H9 (cell line): ENCODE measurements around the gene MTG1. TPM values are rescaled to one million over a fixed set of nuclear protein-coding genes. Genes with fewer than 3 reads are reported as not detected.
"Not testable (repeated sequence)": the region's sequence is repeated elsewhere in the genome, so short reads cannot be mapped to it uniquely, and the experiment has no call there.

ENCODE experiments used
- DNase-seq: peaks from one replicate; pipeline ENCODE4 v3.0.0-alpha.2; 2017
- H2AFZ ChIP-seq: one replicate; pipeline ENCODE4 v1.6.1; 2013; ENCODE audit warnings: mild to moderate bottlenecking, low read length, control low read depth, moderate library complexity
- H2AK5ac ChIP-seq: 2 replicates; pipeline ENCODE4 v1.6.1; 2013; ENCODE audit warnings: low read length, control low read depth, mixed read lengths; ENCODE audit not compliant: insufficient read length
- H2BK120ac ChIP-seq: one replicate; pipeline ENCODE4 v1.6.1; 2013; ENCODE audit warnings: low read depth, mild to moderate bottlenecking, low read length, control low read depth, inconsistent platforms; ENCODE audit not compliant: poor library complexity, severe bottlenecking
- H2BK12ac ChIP-seq: 2 replicates; pipeline ENCODE4 v1.6.1; 2013; ENCODE audit warnings: low read length, control low read depth, mixed read lengths, low read depth; ENCODE audit not compliant: insufficient read length
- H2BK15ac ChIP-seq: 2 replicates; pipeline ENCODE4 v1.6.1; 2013; ENCODE audit warnings: low read depth, low read length, control low read depth
- H2BK20ac ChIP-seq: one replicate; pipeline ENCODE4 v1.6.1; 2013; ENCODE audit warnings: low read depth, mild to moderate bottlenecking, low read length, control low read depth, inconsistent platforms; ENCODE audit not compliant: poor library complexity, severe bottlenecking
- H2BK5ac ChIP-seq: 2 replicates; pipeline ENCODE4 v1.6.1; 2013; ENCODE audit warnings: low read length, control low read depth, mixed read lengths; ENCODE audit not compliant: insufficient read length
- H3K14ac ChIP-seq: 2 replicates; pipeline ENCODE4 v1.6.1; 2013; ENCODE audit warnings: low read length, control low read depth; ENCODE audit not compliant: insufficient read depth
- H3K18ac ChIP-seq: 2 replicates; pipeline ENCODE4 v1.6.1; 2013; ENCODE audit warnings: low read depth, mild to moderate bottlenecking, mixed read lengths, low read length, control low read depth; ENCODE audit not compliant: insufficient read length
- H3K23ac ChIP-seq: 2 replicates; pipeline ENCODE4 v1.6.1; 2013; ENCODE audit warnings: low read length, control low read depth, mixed read lengths, low read depth; ENCODE audit not compliant: insufficient read length
- H3K23me2 ChIP-seq: 2 replicates; pipeline ENCODE4 v1.6.1; 2013; ENCODE audit warnings: low read depth, mild to moderate bottlenecking, mixed read lengths, low read length, control low read depth; ENCODE audit not compliant: insufficient read length, poor library complexity, severe bottlenecking
- H3K27ac ChIP-seq: 2 replicates; pipeline ENCODE4 v1.5.1; 2013; ENCODE audit warnings: low read length, control low read depth, mixed read lengths, low read depth; ENCODE audit not compliant: insufficient read length
- H3K27me3 ChIP-seq: 2 replicates; pipeline ENCODE4 v1.6.1; 2013; ENCODE audit warnings: low read length, control low read depth, inconsistent platforms; ENCODE audit not compliant: insufficient read depth
- H3K4ac ChIP-seq: 2 replicates; pipeline ENCODE4 v1.6.1; 2013; ENCODE audit warnings: low read depth, mild to moderate bottlenecking, control low read depth, inconsistent platforms, low read length, moderate library complexity
- H3K4me1 ChIP-seq: 2 replicates; pipeline ENCODE4 v1.6.1; 2013; ENCODE audit warnings: low read length, control low read depth, inconsistent platforms; ENCODE audit not compliant: insufficient read depth
- H3K4me2 ChIP-seq: 2 replicates; pipeline ENCODE4 v1.6.1; 2013; ENCODE audit warnings: low read length, control low read depth, mixed read lengths; ENCODE audit not compliant: insufficient read length, insufficient read depth
- H3K56ac ChIP-seq: 2 replicates; pipeline ENCODE4 v1.6.1; 2013; ENCODE audit warnings: low read depth, mild to moderate bottlenecking, mixed read lengths, low read length, control low read depth; ENCODE audit not compliant: insufficient read length
- H3K79me1 ChIP-seq: 2 replicates; pipeline ENCODE4 v1.6.1; 2013; ENCODE audit warnings: low read depth, mild to moderate bottlenecking, moderate library complexity, low read length, control low read depth, inconsistent platforms; ENCODE audit not compliant: insufficient read depth, poor library complexity, severe bottlenecking
- H3K79me2 ChIP-seq: 2 replicates; pipeline ENCODE4 v1.6.1; 2013; ENCODE audit warnings: low read length, control low read depth, inconsistent platforms; ENCODE audit not compliant: insufficient read depth
- H3K9ac ChIP-seq: 2 replicates; pipeline ENCODE4 v1.6.1; 2013; ENCODE audit warnings: low read length, control low read depth, mixed read lengths; ENCODE audit not compliant: insufficient read length; ENCODE audit errors: extremely low read depth
- H3K9me3 ChIP-seq: one replicate; pipeline ENCODE4 v1.6.1; 2013; ENCODE audit warnings: low read depth, low read length, inconsistent platforms; ENCODE audit not compliant: control insufficient read depth
- H3T11ph ChIP-seq: one replicate; pipeline ENCODE4 v1.6.1; 2013; ENCODE audit warnings: mild to moderate bottlenecking, low read length, control low read depth, inconsistent platforms
- H4K20me1 ChIP-seq: one replicate; pipeline ENCODE4 v1.6.1; 2013; ENCODE audit not compliant: control insufficient read depth, insufficient read length, insufficient read depth
- H4K5ac ChIP-seq: 2 replicates; pipeline ENCODE4 v1.6.1; 2013; ENCODE audit warnings: low read depth, mild to moderate bottlenecking, mixed read lengths, low read length, control low read depth; ENCODE audit not compliant: insufficient read length
- H4K8ac ChIP-seq: replicated peaks from 2 replicates; pipeline ENCODE4 v1.6.1; 2013; ENCODE audit warnings: low read length, control low read depth, mixed read lengths, low read depth; ENCODE audit not compliant: insufficient read length
- H4K91ac ChIP-seq: 2 replicates; pipeline ENCODE4 v1.6.1; 2013; ENCODE audit warnings: low read depth, mild to moderate bottlenecking, moderate library complexity, mixed read lengths, low read length, control low read depth; ENCODE audit not compliant: insufficient read length
- H3K27ac Mint-ChIP-seq, 3 experiments: 2 replicates in 2 of 3; 3 replicates in 1 of 3; pipeline ENCODE4 v1.8.0; 2020 to 2021; ENCODE audit warnings: mixed read lengths in 3 of 3, mild to moderate bottlenecking in 1 of 3, moderate library complexity in 1 of 3
- H3K27me3 Mint-ChIP-seq: 2 replicates; pipeline ENCODE4 v1.8.0; 2021; ENCODE audit warnings: low read depth, mild to moderate bottlenecking, moderate library complexity, mixed read lengths
- H3K36me3 Mint-ChIP-seq, 3 experiments: 2 replicates in 2 of 3; 3 replicates in 1 of 3; pipeline ENCODE4 v1.8.0; 2020 to 2021; ENCODE audit warnings: low read depth in 3 of 3, mixed read lengths in 3 of 3; ENCODE audit not compliant: insufficient read depth in 1 of 3
- H3K4me1 Mint-ChIP-seq, 2 experiments: 2 replicates each; pipeline ENCODE4 v1.8.0; 2020; ENCODE audit warnings: mixed read lengths in 2 of 2
- H3K4me3 Mint-ChIP-seq, 2 experiments: 2 replicates in 1 of 2; 3 replicates in 1 of 2; pipeline ENCODE4 v1.8.0; 2020 to 2021; ENCODE audit warnings: mild to moderate bottlenecking in 2 of 2, mixed read lengths in 2 of 2, moderate library complexity in 1 of 2
- H3K9me3 Mint-ChIP-seq, 2 experiments: 2 replicates in 1 of 2; 3 replicates in 1 of 2; pipeline ENCODE4 v1.8.0; 2020; ENCODE audit warnings: mild to moderate bottlenecking in 2 of 2, mixed read lengths in 2 of 2, moderate library complexity in 1 of 2
- WGBS: extraction: QIAGEN DNeasy Blood & Tissue Kit; methylation state at CpG from one replicate; pipeline ENCODE4 v1.1.7; 2013; ENCODE audit warnings: missing lambda C conversion rate, low lambda C conversion rate, mixed read lengths; ENCODE audit not compliant: insufficient read length; ENCODE audit errors: extremely low coverage; 5-methylcytosine and 5-hydroxymethylcytosine counted together
- total RNA-seq: library from RNA; stranded (reverse); gene quantifications from 2 replicates; pipeline ENCODE4 v1.2.1, GENCODE V29; 2021

Gene MTG1
- total RNA-seq, 1 experiment from 2014 or later = 65.3 TPM

GRCh38 chr10:133424601-133425000 lies 30.6 kb downstream of the MTG1 start, which contains the start of gene SPRN:
Gene SPRN (minus strand): TSS chr10:133424625. CDS start chr10:133423681, 944 bp downstream.
- not testable (repeated sequence) for H4K8ac ChIP-seq, H3K14ac ChIP-seq, H3K9me3 ChIP-seq, H3K79me2 ChIP-seq, H2AK5ac ChIP-seq, DNase-seq, H3K23me2 ChIP-seq, H4K5ac ChIP-seq, H4K91ac ChIP-seq, H4K20me1 ChIP-seq, H2BK12ac ChIP-seq, H3K36me3 Mint-ChIP-seq, H3K27me3 ChIP-seq, H2BK20ac ChIP-seq, H3K27ac ChIP-seq, H3K4ac ChIP-seq, H3K9ac ChIP-seq, H3K27ac Mint-ChIP-seq, H2AFZ ChIP-seq, H3K23ac ChIP-seq, H3K4me2 ChIP-seq, H3K4me1 Mint-ChIP-seq, H2BK15ac ChIP-seq, H3K56ac ChIP-seq, H2BK120ac ChIP-seq, H2BK5ac ChIP-seq, H3T11ph ChIP-seq, H3K79me1 ChIP-seq, H3K4me1 ChIP-seq, H3K18ac ChIP-seq
- WGBS = no CpG with 5 or more reads among the region's 37 CpGs
- H3K9me3 Mint-ChIP-seq = peaks cover 9 to 12% of the 10 kb centered on the region in 2 experiments
- peaks cover 11% of the 10 kb centered on the region for H3K27me3 Mint-ChIP-seq
- H3K4me3 Mint-ChIP-seq = peak within 1 kb of the TSS; percentile 36 to 73

DNA sequence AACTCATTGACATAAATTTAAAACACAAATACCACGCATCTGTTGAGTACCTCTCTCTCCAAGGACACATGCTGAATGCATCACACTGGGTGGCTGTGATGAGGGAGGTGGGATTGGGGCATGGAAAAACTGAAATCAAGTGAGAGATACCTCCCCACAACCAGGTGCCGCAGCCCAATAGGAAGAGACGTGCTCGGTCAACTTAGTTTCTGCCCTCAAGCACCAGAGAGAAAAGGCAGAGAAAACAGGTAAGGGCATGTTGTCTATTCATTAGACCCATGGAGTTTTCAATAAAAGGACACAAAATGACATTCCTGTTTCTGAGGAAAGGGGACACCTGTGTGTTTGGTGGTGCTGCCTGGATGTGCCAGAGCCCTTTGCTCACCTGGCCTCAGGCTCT lies 35.6 kb downstream of the MTG1 start:
- not testable (repeated sequence) for DNase-seq, H3K9ac ChIP-seq, H2BK12ac ChIP-seq, H2BK5ac ChIP-seq, H3K4me3 Mint-ChIP-seq, H3K9me3 ChIP-seq, H2BK120ac ChIP-seq, H2BK20ac ChIP-seq, H3K4me2 ChIP-seq, H2AFZ ChIP-seq, H4K8ac ChIP-seq, H3K18ac ChIP-seq, H3K79me2 ChIP-seq, H3K4me1 Mint-ChIP-seq, H3K27me3 Mint-ChIP-seq, H4K20me1 ChIP-seq, H2AK5ac ChIP-seq, H3K23ac ChIP-seq, H4K91ac ChIP-seq, H3K27me3 ChIP-seq, H3T11ph ChIP-seq, H3K23me2 ChIP-seq, H3K4me1 ChIP-seq, H2BK15ac ChIP-seq, H3K14ac ChIP-seq, H3K27ac Mint-ChIP-seq, H3K36me3 Mint-ChIP-seq, H3K4ac ChIP-seq, H4K5ac ChIP-seq, H3K79me1 ChIP-seq, H3K27ac ChIP-seq, H3K56ac ChIP-seq
- WGBS = no CpG with 5 or more reads among the region's 4 CpGs
- peaks cover 17 to 24% of the 10 kb centered on the region in 2 experiments for H3K9me3 Mint-ChIP-seq
